DOHH2 (cell line): Measurements from ENCODE around the gene MADCAM1.

ENCODE experiments used
- H3F3A ChIP-seq: fragments of 200-600 bp; sonication (generic), shearing (Covaris generic); 2 replicates; pipeline ENCODE4 v1.6.0; 2016; ENCODE audit warnings: antibody characterized with exemption, mild to moderate bottlenecking; ENCODE audit not compliant: control insufficient read depth, insufficient read depth
- H3K27ac ChIP-seq: fragments of 200-600 bp; sonication (generic); 2 replicates; pipeline ENCODE4 v1.5.1; 2014; ENCODE audit warnings: low read depth, mild to moderate bottlenecking, low read length, moderate library complexity
- H3K27me3 ChIP-seq: fragments of 200-600 bp; sonication (generic); 2 replicates; pipeline ENCODE4 v1.6.1; 2014; ENCODE audit warnings: mild to moderate bottlenecking, low read length, mixed read lengths; ENCODE audit not compliant: control insufficient read depth
- H3K36me3 ChIP-seq: fragments of 200-600 bp; sonication (generic); 2 replicates; pipeline ENCODE4 v1.6.1; 2014; ENCODE audit warnings: mild to moderate bottlenecking, low read length, moderate library complexity, mixed read lengths; ENCODE audit not compliant: control insufficient read depth
- H3K4me1 ChIP-seq: fragments of 200-600 bp; sonication (generic); 2 replicates; pipeline ENCODE4 v1.6.1; 2014; ENCODE audit warnings: mild to moderate bottlenecking, low read length, mixed read lengths; ENCODE audit not compliant: control insufficient read depth
- H3K4me2 ChIP-seq: fragments of 200-600 bp; sonication (generic); 2 replicates; pipeline ENCODE4 v1.6.0; 2014; ENCODE audit warnings: mild to moderate bottlenecking, low read length, moderate library complexity
- H3K4me3 ChIP-seq: fragments of 200-600 bp; sonication (generic); 2 replicates; pipeline ENCODE4 v1.5.1; 2014; ENCODE audit warnings: mild to moderate bottlenecking, low read length, mixed read lengths
- H3K79me2 ChIP-seq: fragments of 200-600 bp; sonication (generic); 2 replicates; pipeline ENCODE4 v1.6.1; 2014; ENCODE audit warnings: mild to moderate bottlenecking, low read length, mixed read lengths; ENCODE audit not compliant: control insufficient read depth
- H3K9me2 ChIP-seq: fragments of 200-600 bp; sonication (generic); replicated peaks from 2 replicates; pipeline ENCODE4 v1.6.1; 2014; ENCODE audit warnings: mild to moderate bottlenecking, low read length, mixed read lengths; ENCODE audit not compliant: control insufficient read depth
- H3K9me3 ChIP-seq: fragments of 200-600 bp; sonication (generic); 2 replicates; pipeline ENCODE4 v1.6.1; 2014; ENCODE audit warnings: antibody characterized with exemption, low read length, mixed read lengths; ENCODE audit not compliant: control insufficient read depth, insufficient read depth
- H4K20me1 ChIP-seq: fragments of 200-600 bp; sonication (generic); 2 replicates; pipeline ENCODE4 v1.6.0; 2014; ENCODE audit warnings: low read depth, mild to moderate bottlenecking, antibody characterized with exemption, low read length, moderate library complexity; ENCODE audit not compliant: control insufficient read depth, insufficient read depth
- EZH2phosphoT487 ChIP-seq: fragments of 200-600 bp; sonication (generic); IDR thresholded peaks from 2 replicates; pipeline ENCODE4 v1.6.1; 2017; ENCODE audit warnings: borderline replicate concordance, mild to moderate bottlenecking, antibody characterized with exemption, low read length, moderate library complexity, mixed read lengths
- TF ChIP-seq, protein P1 (sequence below): fragments of 200-600 bp; sonication (generic); IDR thresholded peaks from one replicate; pipeline ENCODE4 v1.5.1; 2014; ENCODE audit warnings: antibody characterized with exemption, mild to moderate bottlenecking, low read depth, low read length; ENCODE audit not compliant: poor library complexity, severe bottlenecking

Gene MADCAM1

DNA sequence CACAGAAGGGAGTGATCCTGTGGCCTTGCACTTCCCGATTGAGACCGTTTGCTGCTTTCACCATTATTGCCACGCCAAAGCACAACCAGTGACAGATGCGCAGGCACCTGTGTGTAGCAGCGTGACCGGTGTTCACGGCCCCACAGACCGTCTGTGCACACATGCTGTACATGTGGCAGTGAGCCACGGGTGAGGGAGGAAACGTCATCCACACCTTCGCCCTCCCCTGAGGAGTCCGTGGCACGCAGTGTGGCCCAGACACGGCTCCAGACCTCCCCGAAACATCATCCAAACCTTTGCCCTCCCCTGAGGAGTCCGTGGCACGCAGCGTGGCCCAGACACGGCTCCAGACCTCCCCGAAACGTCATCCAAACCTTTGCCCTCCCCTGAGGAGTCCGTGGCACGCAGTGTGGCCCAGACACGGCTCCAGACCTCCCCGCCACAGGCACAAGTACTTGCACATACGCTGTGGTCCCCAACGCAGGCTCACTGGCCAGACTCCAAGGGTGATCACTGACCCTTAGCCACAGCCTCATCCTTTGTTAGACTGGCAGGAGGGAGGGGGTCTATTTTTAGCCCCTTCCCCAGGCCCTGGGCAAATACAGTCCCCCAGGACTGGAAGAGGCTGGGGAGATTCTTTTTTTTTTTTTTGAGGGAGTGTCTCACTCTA is 27.6 kb upstream of the MADCAM1 start:
- Histone ChIP-seq H3F3A (no peaks in the 10 kb centered on the region), H3K4me2 (no peak overlapping the region)
- no peak for TF ChIP-seq EZH2phosphoT487
- TF ChIP-seq, protein P1, sequence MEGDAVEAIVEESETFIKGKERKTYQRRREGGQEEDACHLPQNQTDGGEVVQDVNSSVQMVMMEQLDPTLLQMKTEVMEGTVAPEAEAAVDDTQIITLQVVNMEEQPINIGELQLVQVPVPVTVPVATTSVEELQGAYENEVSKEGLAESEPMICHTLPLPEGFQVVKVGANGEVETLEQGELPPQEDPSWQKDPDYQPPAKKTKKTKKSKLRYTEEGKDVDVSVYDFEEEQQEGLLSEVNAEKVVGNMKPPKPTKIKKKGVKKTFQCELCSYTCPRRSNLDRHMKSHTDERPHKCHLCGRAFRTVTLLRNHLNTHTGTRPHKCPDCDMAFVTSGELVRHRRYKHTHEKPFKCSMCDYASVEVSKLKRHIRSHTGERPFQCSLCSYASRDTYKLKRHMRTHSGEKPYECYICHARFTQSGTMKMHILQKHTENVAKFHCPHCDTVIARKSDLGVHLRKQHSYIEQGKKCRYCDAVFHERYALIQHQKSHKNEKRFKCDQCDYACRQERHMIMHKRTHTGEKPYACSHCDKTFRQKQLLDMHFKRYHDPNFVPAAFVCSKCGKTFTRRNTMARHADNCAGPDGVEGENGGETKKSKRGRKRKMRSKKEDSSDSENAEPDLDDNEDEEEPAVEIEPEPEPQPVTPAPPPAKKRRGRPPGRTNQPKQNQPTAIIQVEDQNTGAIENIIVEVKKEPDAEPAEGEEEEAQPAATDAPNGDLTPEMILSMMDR = no peak

DNA sequence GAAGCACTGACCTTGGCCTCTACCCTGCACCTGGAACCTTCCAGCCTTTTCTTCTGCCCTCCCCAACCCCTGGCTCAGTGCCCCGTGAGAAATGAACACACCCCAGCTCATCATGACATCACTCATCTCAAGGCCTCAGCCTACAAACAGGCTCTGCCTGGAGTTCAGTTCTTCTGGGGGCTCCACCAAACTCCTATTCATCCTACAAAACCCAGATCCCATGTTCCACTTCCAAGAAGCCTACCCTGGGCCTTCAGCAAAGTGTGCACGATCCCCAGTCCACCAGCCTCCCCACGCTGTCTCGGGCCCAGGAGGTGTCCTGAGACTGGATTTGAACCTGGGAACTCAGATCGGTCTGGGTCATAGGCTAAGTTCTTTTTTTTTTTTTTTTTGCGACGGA is 26.5 kb upstream of the MADCAM1 start:
- Histone ChIP-seq H3K4me3 (no peak overlapping the region), H4K20me1 (no peaks in the 10 kb centered on the region), H3F3A (no peaks in the 10 kb centered on the region)

More for the DNA sequence above, 27.6 kb upstream of the MADCAM1 start:
- peaks cover 4% of the 10 kb centered on the region; the same call in 1 of the 2 replicates for H3K9me3 ChIP-seq
- no peak overlapping the region for H3K4me3 ChIP-seq
- no peaks in the 10 kb centered on the region for H3K79me2 ChIP-seq
- no peaks in the 10 kb centered on the region for H3K36me3 ChIP-seq
- H3K27me3 ChIP-seq = no peaks in the 10 kb centered on the region
- H4K20me1 ChIP-seq = no peaks in the 10 kb centered on the region
- H3K4me1 ChIP-seq = no peaks in the 10 kb centered on the region
- no peaks in the 10 kb centered on the region for H3K9me2 ChIP-seq
- H3K27ac ChIP-seq = no peak overlapping the region

DNA sequence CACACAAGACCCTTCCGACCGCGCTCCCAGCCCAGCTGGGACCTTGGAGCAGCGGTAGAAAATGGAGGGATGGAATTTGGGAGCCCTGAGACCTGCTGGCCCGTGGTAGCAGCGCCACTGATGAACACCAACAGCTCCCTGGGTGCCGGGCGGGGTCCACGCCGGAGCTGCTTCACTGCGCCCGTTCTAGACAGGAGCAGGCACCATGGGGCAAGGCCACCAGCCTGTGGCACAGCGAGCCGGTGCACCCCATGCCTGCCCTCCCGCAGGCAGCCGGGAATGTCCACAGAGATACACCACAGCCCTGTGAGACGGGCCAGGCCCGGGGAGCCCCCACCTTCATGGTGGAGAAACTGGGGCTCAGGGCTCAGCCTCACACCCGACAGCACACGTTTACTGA is 25.6 kb upstream of the MADCAM1 start:
- TF ChIP-seq, protein P1 = no peak
- no peak for TF ChIP-seq EZH2phosphoT487
- H3F3A ChIP-seq = no peaks in the 10 kb centered on the region

More for the DNA sequence above, 26.5 kb upstream of the MADCAM1 start:
- H3K9me2 ChIP-seq = no peaks in the 10 kb centered on the region
- TF ChIP-seq EZH2phosphoT487 = no peak
- TF ChIP-seq, protein P1 = no peak
- H3K4me2 ChIP-seq = no peak overlapping the region
- no peak overlapping the region for H3K27ac ChIP-seq
- H3K79me2 ChIP-seq = no peaks in the 10 kb centered on the region
- H3K36me3 ChIP-seq = no peaks in the 10 kb centered on the region
- H3K4me1 ChIP-seq = no peaks in the 10 kb centered on the region
- no peaks in the 10 kb centered on the region for H3K27me3 ChIP-seq
- no peaks in the 10 kb centered on the region for H3K9me3 ChIP-seq

More for the DNA sequence above, 25.6 kb upstream of the MADCAM1 start:
- Histone ChIP-seq H3K4me1 (no peaks in the 10 kb centered on the region), H3K27ac (no peak overlapping the region), H3K36me3 (no peaks in the 10 kb centered on the region), H4K20me1 (no peaks in the 10 kb centered on the region), H3K4me2 (no peak overlapping the region), H3K4me3 (no peak overlapping the region), H3K9me2 (no peaks in the 10 kb centered on the region), H3K27me3 (no peaks in the 10 kb centered on the region), H3K79me2 (no peaks in the 10 kb centered on the region), H3K9me3 (no peaks in the 10 kb centered on the region)
